RCC 7860 (cell line): ENCODE results near the gene TNRC18.

ENCODE experiments used
- DNase-seq: peaks from one replicate; pipeline ENCODE4 v3.0.0-alpha.2; 2015; ENCODE audit warnings: low spot score
- FAIRE-seq: peaks from 2 replicates; lab custom pipeline; 2012; peaks lifted over from hg19 to GRCh38; lab: Jason Lieb, UNC

TNRC18 gene

DNA sequence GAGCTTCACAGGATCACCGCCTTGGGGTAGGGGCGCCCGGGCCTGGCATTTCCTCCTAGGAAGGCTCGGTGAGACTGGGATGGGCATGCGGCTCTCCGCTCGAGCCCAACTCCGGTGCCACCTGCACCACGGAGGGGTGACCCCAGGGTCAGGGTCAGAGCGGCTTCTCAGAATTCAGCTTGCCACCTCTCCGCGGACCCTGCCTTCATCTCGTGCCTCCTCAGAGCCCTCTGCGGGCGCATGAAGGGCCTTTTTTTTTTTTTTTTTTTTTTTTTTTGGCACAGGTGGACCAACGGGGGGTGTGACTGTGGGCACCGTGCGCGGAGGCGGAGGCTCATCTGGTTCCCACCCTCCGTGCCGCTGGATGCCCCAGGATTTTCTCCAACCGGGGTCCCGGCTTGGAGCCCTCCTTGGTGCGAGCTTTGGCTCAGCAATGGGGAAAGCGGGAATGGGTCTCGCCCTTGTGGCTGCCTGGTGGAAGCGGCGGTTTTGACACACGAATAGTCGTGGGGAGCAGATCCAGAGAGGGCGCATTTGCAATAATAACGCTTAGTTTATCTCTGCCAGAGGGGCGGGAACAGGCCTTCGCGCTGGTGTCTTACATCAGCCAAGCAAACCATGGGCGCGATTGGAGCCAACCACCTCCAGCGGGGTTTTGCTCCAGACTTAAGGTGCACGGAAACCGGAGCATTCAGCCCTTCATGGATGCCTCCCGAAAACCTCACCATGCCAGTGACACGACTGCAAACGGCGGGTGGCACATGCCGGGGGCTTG lies 5.0 kb upstream of the TNRC18 start:
- no peak for FAIRE-seq
- peak; percentile 29 for DNase-seq

DNA sequence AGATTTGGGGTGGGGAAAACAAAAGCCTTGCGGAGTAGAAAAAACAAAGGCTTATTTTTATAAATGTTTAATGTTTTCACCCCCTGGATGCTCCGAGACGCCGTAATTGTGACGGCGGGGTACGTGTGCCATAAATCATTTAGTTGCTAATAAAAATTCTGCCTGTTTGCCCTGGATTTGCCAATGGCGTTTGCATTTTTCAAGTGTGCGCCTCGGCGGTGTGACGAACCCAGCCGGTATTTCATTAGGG lies 2.5 kb upstream of the TNRC18 start:
- FAIRE-seq = no peak

DNA sequence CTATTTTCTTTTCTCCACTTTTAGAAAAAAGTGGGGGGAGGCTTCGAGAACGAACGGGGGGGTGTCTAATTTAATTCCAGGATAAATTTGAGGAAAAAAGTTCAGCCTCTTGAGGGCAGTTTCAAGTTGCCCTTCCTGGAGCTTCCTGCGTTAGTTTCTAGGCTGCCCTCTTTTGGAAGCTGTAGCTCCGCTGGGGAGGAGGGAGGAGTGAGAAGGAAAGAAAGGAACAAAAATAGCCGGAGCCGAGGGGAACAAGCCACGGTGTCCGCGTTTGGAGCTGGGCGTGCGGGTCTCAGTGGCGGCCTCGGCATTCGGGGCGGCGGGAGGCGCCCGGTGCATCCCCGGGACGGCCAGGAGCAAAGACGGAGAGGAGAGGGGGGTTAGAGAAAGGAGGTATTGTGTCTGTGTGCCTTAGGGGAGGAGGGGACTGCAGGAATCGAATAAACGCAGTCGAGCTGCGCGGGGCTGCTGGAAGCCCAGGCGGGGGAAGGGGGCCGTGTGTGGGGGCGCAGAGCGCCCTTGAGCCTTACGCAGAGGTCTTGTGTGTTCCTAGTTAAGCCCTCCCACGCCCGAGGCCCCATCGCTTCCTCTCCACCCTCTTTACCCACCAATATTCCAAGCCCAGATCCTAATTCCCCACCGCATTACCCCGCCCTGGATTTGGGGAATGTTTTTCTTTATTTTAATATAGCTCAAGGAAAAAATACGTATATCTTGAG lies 2.0 kb upstream of the TNRC18 start:
- DNase-seq (peak; percentile 76), FAIRE-seq (peak; percentile 35)

More for the DNA sequence above, 2.5 kb upstream of the TNRC18 start:
- DNase-seq = peak; percentile 38

DNA sequence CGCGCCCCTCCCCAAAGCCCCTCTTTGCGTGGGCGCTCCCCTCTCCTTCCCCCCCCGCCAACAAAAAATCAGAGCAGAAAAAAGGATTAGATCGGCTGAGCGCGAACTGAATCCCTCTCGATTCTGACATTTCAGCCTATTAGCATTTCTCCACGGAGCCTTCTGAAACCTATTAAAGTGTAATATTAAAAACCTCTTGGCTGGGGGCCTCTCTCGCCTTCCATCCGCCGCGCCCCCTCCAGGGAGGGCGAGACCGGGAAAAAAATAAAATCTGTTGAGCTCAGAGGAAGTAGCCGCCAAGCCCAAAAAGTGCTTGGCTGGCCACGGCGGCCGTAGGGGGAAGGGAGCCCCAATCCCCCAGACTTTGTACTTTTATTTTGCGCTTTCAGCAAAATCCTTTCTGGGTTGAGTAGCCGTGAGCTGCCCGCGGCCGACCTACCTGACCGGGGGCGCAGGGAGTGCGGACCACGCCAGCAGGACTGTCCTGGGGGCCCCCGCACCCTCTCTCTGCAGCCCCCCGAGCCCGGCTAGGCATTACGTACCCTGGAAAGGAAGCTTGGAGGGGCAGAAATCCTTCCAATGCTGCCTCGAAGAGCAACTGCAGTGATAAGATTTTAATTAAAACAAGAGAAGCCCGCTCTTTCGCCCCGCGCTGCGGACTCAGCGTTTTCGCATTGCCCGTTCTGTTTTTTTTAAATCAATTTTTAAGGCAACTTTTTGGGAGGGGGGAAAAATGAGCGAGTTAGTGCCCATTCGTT lies 1.3 kb upstream of the TNRC18 start:
- no peak for FAIRE-seq

DNA sequence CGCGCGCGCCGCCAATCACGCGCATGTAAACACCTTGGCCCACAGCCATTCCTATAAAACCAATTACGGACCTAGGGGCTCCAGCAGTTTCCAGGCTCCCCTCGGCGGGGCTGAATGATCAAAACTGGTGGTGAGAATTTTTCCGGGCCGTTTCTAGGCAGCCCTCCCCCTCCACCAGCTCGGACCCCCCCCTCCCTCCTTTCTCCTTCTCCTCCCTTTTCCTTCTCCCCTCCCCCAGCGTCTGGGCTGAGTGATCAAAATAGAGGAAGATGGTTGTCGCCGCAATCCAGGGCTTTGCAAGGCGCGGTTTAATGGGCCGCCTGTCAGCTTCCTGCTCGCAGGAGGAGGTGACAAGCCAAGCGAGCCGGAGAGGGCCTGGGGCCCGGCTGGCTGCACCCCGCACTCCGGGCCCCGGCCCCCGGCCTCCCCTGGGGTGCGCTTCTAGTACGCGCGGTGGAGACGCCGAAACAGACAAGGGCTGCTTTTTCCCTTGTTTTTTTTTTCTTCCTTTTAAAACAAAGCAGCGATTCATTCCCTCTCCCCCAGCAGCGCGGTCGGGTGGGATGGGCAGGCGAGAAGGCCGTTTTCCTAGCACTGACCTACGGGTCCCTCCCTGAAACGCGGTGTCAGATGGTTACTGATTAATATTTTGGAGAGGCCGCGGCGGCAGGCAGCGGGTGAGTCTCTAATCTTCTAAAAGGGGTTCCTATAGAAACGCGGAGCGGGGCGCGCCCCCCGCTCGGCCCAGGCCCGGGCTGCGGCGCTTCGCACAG lies 528 bp upstream of the TNRC18 start:
- DNase-seq (peak; percentile 99), FAIRE-seq (peak; percentile 52)

More for the DNA sequence above, 1.3 kb upstream of the TNRC18 start:
- peak; percentile 31 for DNase-seq

DNA sequence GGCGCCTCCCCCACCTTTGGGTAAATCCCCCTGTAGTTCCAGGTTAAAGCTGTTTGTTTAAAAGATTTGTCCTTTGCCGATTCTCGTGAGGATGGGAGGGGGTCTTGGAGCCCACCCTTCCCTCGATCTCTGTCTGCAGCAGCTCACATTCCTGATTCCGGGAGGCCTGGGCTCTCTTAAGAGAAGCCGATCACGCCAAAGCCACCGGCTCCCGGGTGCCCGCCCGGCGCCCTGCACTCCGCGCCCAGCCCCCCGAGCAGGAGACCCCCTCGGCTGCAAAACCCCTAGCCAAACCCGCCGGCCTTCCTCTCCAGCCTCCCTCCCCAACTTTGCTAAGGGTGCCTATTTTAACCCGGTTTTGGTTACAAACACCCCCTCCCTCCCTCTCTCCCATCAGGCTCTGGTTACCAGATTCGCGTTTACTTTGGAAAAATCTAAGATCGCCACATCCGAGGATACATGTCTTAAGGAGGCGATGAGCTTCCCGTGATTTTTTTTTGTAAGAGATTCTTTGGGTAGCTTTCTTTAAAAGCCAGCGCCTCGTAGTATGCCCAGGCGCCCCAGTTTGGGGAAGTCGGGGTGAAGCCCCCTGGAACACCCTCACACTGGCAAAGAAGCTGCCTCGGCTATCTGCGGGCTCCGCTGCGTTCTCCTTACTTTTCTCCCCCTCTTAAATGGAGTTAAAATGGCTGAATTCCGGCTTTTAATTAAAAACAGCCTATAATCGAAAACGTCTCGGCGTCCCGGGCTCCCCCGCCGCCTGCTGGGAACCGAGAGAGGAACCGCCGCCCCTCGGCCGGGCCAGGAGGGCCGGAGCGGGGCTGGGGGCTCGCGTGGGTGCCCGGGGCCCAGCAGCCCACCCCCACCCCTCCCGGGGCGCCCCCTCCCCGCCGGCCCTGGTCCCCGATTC lies 983 bp downstream of the TNRC18 start:
- DNase-seq (no peak), FAIRE-seq (no peak)

DNA sequence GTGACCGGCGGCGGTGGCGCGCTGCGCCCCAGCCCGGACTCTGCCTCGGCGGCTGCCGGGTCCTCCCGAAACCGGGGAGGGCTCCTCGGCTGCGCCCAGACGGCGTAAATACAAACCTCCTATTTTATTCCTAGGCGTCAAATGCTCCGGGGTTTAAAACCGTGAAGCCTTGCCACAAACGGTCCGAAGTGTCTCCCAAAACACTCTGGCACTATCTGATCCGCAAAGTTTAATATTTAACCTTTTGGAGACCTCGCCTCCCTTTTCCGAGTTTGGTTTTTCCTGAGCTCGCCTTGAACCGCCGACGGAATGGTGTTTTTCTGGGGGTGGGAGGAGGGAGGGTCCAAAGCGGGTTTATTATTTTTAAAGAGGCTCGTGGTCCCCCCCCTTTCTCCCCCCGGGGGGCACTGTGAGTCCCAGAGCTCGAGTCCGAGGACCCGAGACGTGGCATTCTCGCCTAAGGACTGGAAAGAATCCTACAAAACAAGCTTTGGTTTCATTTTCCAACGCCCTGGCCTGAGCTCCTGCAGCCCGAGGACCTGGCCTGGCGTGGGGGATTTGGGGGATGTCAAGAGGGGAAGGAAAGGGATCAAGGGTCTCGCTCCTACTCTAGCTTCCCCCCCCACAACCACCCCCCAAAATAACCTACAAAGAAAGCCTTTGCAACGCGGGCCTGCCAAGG lies 1.8 kb downstream of the TNRC18 start:
- peak; percentile 81 for FAIRE-seq
- DNase-seq = peak; percentile 67

DNA sequence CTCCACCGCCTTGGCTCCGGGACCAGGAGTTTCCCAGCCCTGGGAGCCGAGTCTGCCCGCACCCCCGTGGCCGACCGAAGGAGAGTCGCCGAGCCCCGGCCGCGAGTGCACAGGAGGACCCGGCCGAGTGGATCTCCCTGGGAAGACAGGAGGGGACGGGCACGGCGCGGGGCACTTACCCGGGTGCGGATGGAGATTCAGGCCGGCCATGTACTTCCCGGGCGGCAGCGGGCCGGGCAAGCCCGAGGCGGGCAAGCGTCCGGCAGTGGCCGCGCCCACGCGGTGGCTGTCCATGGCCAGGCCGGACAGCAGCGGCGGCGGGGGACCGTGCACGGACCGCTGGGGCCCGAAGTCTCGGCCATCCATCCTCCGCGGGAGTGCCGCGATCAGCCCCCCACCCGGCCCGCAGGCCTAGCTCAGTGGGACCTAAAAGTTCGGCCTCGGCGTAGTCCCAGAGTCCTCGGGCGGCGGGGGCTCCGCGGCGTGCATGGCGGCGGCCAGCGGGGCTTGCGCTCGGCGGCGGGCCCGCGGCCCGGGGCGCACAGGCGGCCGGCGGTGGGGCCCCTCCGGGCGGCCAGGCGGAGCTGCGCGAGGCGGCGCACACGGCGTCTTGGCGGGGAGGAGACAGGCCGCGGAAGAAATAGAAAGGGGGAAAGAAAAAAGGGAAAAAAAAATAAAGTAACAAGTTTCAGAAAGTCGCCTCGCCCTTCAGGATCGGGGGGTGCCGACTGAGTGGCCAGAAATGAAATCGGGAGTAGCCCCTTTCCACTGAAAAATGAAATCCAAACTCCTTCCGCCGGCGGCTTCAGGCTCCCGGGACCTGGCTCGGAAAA lies 2.5 kb downstream of the TNRC18 start:
- DNase-seq (no peak), FAIRE-seq (no peak)

DNA sequence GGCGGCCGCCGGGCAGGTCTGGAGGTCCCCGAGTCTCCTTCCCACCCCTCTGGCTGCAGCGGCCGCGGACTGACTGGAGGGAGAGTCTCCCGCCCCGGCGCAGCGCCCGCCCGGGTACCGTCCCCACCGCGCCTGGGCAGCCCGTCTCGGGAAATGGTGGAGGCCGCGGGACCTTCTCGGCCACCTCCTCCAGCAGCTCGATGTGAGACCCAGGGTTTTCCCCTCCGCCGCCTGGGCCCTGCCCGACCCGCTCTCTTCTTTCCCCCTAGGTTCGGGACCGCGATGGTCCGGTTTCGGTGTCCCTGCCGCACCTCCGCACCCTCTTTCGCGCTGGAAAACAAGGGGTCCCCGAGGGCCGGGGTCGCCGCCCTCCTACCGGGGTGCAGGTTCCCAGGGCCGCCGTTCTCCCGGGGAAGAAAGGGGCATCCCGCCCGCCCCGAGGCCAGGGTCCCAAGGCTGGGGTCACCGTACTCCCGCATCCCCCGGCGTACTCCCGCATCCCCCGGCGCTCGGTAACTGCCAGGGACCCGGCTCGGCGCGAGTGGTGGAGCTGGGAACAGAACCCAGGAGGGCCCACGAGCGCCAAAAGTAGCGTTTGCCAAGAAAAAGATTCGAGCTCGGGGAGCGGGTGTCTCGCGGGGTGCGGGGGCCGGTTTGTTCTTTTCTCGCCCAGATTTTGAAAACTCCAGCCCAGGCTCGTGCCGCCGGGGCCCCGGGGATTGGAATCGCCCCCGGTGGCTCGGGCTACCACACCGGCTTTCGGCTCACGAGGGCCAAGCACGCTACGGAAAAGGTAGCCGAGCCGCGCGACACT lies 3.4 kb downstream of the TNRC18 start:
- no peak for DNase-seq

DNA sequence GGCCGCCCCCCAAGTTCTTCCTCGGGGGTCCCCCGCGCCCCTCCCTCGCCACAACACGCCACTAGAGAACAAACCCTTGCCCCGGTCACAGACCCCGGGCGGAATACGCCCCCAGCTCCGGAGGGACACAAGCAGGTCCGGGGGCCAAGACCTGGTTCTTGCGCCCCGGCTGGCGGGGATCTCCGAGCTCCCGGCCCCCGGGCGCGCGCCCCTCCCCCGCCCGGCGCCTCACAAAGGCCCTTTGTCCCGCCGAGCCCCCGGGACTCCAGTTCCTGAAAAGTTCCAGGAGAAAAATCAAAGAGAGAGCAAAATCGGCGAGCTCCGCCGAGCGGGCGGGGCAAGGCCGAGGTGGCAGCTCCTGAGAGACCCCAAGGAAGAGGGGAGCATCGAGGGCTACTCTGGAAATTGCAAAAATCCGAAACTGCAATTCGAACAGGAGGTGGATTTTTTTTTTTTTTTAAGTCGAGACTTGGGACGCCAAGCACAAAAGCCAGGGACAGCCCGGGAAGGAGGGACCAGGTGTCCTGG lies 4.0 kb downstream of the TNRC18 start:
- FAIRE-seq (no peak), DNase-seq (no peak)

More for the DNA sequence above, 3.4 kb downstream of the TNRC18 start:
- no peak for FAIRE-seq

DNA sequence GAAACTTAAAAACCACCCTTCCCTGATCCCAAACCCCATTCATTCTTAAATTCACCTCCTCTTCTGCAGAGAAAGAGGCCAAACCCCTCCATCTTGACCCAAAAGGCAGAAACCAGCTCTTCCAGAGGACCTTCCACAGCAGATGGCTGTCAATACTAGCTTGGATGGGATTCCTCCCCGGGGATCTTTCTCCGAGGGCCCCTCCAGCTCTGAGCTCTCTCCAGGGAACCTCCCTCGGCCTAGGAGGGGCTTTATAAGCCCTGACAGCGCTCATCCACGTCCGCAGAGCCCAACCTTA lies 5.4 kb downstream of the TNRC18 start:
- DNase-seq (no peak), FAIRE-seq (no peak)

DNA sequence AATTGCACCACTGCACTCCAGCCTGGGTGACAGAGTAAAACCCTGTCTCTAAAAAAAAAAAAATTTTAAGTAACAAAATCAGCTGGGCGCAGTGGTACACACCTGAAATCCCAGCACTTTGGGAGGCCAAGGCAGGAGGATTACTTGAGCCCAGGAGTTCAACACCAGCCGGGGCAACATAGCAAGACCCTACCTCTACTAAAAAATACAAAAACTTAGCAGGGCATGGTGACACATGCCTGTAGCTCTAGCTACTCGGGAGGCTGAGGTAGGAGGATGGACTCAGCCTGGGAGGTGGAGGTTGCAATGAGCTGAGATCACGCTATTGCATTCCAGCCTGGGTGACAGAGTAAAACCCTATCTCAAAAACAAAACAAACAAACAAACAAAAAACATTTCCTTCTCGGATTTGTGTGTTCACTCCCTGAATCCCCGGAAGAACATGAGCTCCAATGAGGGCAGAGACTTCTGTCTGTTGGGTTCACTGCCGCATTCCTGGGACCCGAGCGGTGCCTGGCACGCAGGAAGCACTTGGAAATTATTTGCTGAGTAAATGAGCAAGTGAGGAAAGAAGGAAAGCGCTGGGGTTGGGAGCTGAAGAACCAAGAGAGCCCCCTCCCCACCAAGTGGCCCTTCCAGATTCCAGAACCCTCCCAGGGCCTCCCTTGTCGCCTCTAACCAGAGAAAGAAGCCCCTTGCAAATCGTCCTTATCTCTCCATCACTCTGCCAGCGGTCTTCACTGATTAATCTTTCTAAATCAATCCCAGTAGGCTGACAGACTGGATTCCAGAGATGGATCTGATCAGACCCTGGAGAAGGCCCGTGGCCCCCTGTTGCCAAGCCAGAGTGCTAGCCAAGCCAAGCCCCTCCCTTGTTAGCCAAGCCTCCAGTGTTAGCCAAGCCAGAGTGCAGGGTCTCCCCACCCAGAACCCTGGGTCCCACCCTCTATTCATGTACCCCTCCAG lies 6.2 kb downstream of the TNRC18 start:
- FAIRE-seq = no peak
- DNase-seq = no peak

DNA sequence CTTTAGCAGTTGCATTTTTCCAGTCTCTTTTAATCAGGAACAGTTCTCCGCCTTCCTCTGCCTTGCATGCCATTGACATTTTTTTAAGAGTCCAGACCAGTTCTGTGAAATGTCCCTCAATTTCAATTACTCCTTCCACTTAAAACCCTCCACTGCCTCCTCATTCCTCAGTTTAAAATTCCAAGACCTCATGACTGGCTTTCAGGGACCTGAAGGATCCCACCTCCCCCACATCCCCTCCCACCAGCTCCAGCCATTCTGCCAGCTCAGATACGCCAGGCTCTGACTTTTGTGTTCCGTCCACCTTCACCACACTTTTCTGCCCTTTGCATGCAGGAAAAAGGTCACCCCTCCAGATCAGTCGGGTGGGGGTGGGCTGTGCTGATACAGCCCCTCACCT lies 8.7 kb downstream of the TNRC18 start:
- FAIRE-seq = no peak
- no peak for DNase-seq

DNA sequence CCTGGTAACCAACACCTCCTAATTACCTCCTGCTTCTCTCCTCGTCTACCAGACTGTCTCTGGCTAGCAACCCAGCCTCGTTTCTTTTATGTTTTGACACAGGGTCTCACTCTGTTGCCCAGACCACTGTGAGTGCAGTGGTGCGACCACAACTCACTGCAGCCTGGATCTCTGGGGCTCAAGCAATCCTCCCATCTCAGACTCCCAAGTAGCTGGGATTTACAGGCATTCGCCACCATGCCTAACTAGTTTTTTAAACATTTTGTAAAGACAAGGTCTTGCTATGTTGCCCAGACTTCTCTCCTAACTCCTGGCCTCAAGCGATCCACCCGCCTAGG lies 10.2 kb downstream of the TNRC18 start:
- FAIRE-seq (no peak), DNase-seq (no peak)

DNA sequence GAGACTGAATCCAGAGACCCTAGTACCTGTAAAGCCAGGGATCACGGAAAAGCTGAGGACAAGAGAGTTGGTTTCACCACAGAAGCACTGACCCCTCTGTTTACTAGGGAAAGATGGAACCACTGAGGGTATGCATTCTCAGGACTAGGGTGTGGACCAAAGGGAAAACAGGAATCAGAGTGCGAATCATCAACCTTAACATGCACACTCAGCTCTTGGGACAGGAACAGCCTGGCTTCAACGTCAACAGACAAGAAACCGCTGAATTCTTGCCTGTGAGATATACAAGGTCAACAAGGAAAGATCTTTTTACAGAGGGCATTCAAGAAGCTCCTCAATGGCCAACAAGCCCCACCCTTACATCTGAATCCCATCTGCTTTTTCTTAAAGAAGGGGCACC lies 14.9 kb downstream of the TNRC18 start:
- DNase-seq (no peak), FAIRE-seq (no peak)
